ENCODE data around the gene CAND1. TPM values are rescaled to one million over a fixed set of nuclear protein-coding genes. Genes with fewer than 3 reads are reported as not detected.

CAND1 gene
- total and polyA plus RNA-seq, 10 donors, result 14.1 to 111 (median 82.0) TPM

GRCh38 chr12:67279637-67280036, 10.5 kb downstream of the CAND1 start:
- peaks cover 0 to 33% (median 11%) of the 10 kb centered on the region in 6 donors for H3K36me3 ChIP-seq
- H3K9me3 ChIP-seq, result no peaks in the 10 kb centered on the region
- H3K4me1 ChIP-seq, result peaks cover 10 to 74% (median 45%) of the 10 kb centered on the region in 6 donors
- WGBS, 5 donors, result 79 to 90% (median 85%) methylated on average over 1 of the region's 1 CpG
- no peak for DNase-seq
- H3K4me3 ChIP-seq, result no peak overlapping the region
- TF ChIP-seq POLR2A (IDR thresholded peaks at IDR 0.05) (no peak), CTCF (IDR thresholded peaks at IDR 0.05 in 8 of 11, conservative IDR thresholded peaks at IDR 0.05 in 3 of 11) (no peak), POLR2AphosphoS5 (IDR thresholded peaks at IDR 0.05) (no peak)
- H3K27ac ChIP-seq, result no peak overlapping the region
- intact Hi-C loops (cut with DNase I; ENCODE audit: low total_unique reads), result no loop called here
- H3K27me3 ChIP-seq (replicated peaks in 1 of 7), result no peaks in the 10 kb centered on the region

- intact Hi-C loops (cut with DNase I; ENCODE audit: low total_unique reads), result no loop called here
- Histone ChIP-seq H3K27ac (no peak overlapping the region), H3K27me3 (replicated peaks in 1 of 7) (no peaks in the 10 kb centered on the region), H3K4me3 (no peak overlapping the region), H3K9me3 (no peaks in the 10 kb centered on the region), H3K36me3 (peaks cover 0 to 36% (median 11%) of the 10 kb centered on the region in 6 donors), H3K4me1 (peaks cover 6 to 69% (median 41%) of the 10 kb centered on the region in 6 donors)
- WGBS, 5 donors, result 63 to 76% (median 64%) methylated on average over 4 of the region's 4 CpGs
- DNase-seq, result no peak
- TF ChIP-seq POLR2A (IDR thresholded peaks at IDR 0.05), result no peak
Measured at GRCh38 chr12:67280088-67280487, 10.9 kb downstream of the CAND1 start.

- Histone ChIP-seq H3K4me1 (peaks cover 6 to 68% (median 36%) of the 10 kb centered on the region in 6 donors), H3K27me3 (replicated peaks in 1 of 7) (no peaks in the 10 kb centered on the region), H3K9me3 (no peaks in the 10 kb centered on the region), H3K4me3 (no peak overlapping the region), H3K36me3 (peaks cover 0 to 40% (median 11%) of the 10 kb centered on the region in 6 donors), H3K27ac (no peak overlapping the region)
- no peak for DNase-seq
- intact Hi-C loops (cut with DNase I; ENCODE audit: low total_unique reads), result no loop called here
- 37 to 44% (median 44%) methylated on average over 2 of the region's 2 CpGs for WGBS, 5 donors
- no peak for TF ChIP-seq CTCF (IDR thresholded peaks at IDR 0.05 in 8 of 11, conservative IDR thresholded peaks at IDR 0.05 in 3 of 11)
Measured at GRCh38 chr12:67280572-67280971, 11.4 kb downstream of the CAND1 start.

- H3K4me1 ChIP-seq, result peaks cover 3 to 55% (median 18%) of the 10 kb centered on the region in 6 donors
- WGBS, 5 donors, result 94 to 100% (median 95%) methylated on average over 2 of the region's 2 CpGs
- TF ChIP-seq CTCF (IDR thresholded peaks at IDR 0.05 in 8 of 11, conservative IDR thresholded peaks at IDR 0.05 in 3 of 11), result no peak
- H3K27me3 ChIP-seq (replicated peaks in 1 of 7), result no peaks in the 10 kb centered on the region
- H3K36me3 ChIP-seq, result peaks cover 0 to 59% (median 11%) of the 10 kb centered on the region in 6 donors
- intact Hi-C loops (cut with DNase I; ENCODE audit: low total_unique reads), result no loop called here
- H3K27ac ChIP-seq, result no peak overlapping the region
- no peak overlapping the region for H3K4me3 ChIP-seq
- DNase-seq, result no peak
- no peaks in the 10 kb centered on the region for H3K9me3 ChIP-seq
Measured at GRCh38 chr12:67284561-67284960, 15.4 kb downstream of the CAND1 start.

- DNase-seq, result no peak
- WGBS, 5 donors, result 94 to 98% (median 97%) methylated on average over 5 of the region's 5 CpGs
- Histone ChIP-seq H3K4me1 (peaks cover 0 to 38% (median 3%) of the 10 kb centered on the region in 6 donors), H3K36me3 (peaks cover 0 to 69% (median 11%) of the 10 kb centered on the region in 6 donors), H3K27me3 (replicated peaks in 1 of 7) (no peaks in the 10 kb centered on the region), H3K9me3 (no peaks in the 10 kb centered on the region), H3K4me3 (no peak overlapping the region), H3K27ac (no peak overlapping the region)
- intact Hi-C loops (cut with DNase I; ENCODE audit: low total_unique reads), result no loop called here
- no peak for TF ChIP-seq CTCF (IDR thresholded peaks at IDR 0.05 in 8 of 11, conservative IDR thresholded peaks at IDR 0.05 in 3 of 11)
- TF ChIP-seq POLR2A (IDR thresholded peaks at IDR 0.05), result no peak
- no peak for TF ChIP-seq POLR2AphosphoS5 (IDR thresholded peaks at IDR 0.05)
Measured at GRCh38 chr12:67286257-67286656, 17.1 kb downstream of the CAND1 start.

All from spleen (tissue), 11 donors.